HepG2 (cell line): ENCODE results near the gene PPM1H. TPM values are rescaled to one million over a fixed set of nuclear protein-coding genes. Genes with fewer than 3 reads are reported as not detected.
A peak's percentile ranks its signal among the peaks of the same experiment; 100 is the strongest.

Source experiments
- ATF7-NPFF ChIP-seq: sonication (generic); formaldehyde crosslinking; IDR thresholded peaks from 2 replicates; pipeline ENCODE4 v1.8.1; 2023; ENCODE audit warnings: mild to moderate bottlenecking, low read depth, missing genetic modification reagents, moderate library complexity
- BRCA1 ChIP-seq: sonication (generic); formaldehyde crosslinking; IDR thresholded peaks from 2 replicates; pipeline ENCODE4 v1.4.0; 2020; ENCODE audit warnings: missing genetic modification reagents
- FOXP1 ChIP-seq, 2 experiments: fragments of 450-650 bp in 1 of 2; IDR thresholded peaks; 2 replicates each; pipeline ENCODE4 v1.6.1; 2017 to 2018; ENCODE audit warnings: antibody characterized with exemption in 1 of 2
- HNRNPLL ChIP-seq: fragments of 200-400 bp; formaldehyde crosslinking; IDR thresholded peaks from 2 replicates; pipeline ENCODE4 v1.6.1; 2017; ENCODE audit warnings: mild to moderate bottlenecking, low read depth, low read length; ENCODE audit not compliant: poor library complexity, severe bottlenecking
- NR2C2 ChIP-seq: sonication (generic); formaldehyde crosslinking; IDR thresholded peaks from 2 replicates; pipeline ENCODE4 v1.4.0; 2020; ENCODE audit warnings: missing genetic modification reagents, mild to moderate bottlenecking, moderate library complexity, borderline replicate concordance
- RBAK ChIP-seq: sonication (generic); formaldehyde crosslinking; IDR thresholded peaks from 2 replicates; pipeline ENCODE4 v1.5.1; 2020; ENCODE audit warnings: mild to moderate bottlenecking, missing genetic modification reagents
- ZFP62 ChIP-seq: sonication (generic); formaldehyde crosslinking; IDR thresholded peaks from 2 replicates; pipeline ENCODE4 v1.4.0; 2020; ENCODE audit warnings: missing genetic modification reagents
- ZHX2 ChIP-seq, 2 experiments: sonication (generic) in 1 of 2; formaldehyde crosslinking in 1 of 2; IDR thresholded peaks; 2 replicates each; pipeline versions ENCODE4 v1.6.1 to v1.9.0; 2014 to 2022; ENCODE audit warnings: antibody characterized with exemption in 1 of 2, borderline replicate concordance in 1 of 2, inconsistent platforms in 1 of 2, low read depth in 1 of 2, missing genetic modification reagents in 1 of 2
- ZNF460 ChIP-seq: sonication (generic); formaldehyde crosslinking; IDR thresholded peaks from 2 replicates; pipeline ENCODE4 v1.5.1; 2020; ENCODE audit warnings: missing genetic modification reagents, mild to moderate bottlenecking, borderline replicate concordance
- ZNF646 ChIP-seq: sonication (generic); formaldehyde crosslinking; IDR thresholded peaks from 2 replicates; pipeline ENCODE4 v1.9.0; 2021; ENCODE audit warnings: mild to moderate bottlenecking, missing genetic modification reagents
- ZNF878 ChIP-seq: sonication (generic); formaldehyde crosslinking; IDR thresholded peaks from 2 replicates; pipeline ENCODE4 v1.8.1; 2023; ENCODE audit warnings: mild to moderate bottlenecking, missing genetic modification reagents, moderate library complexity
- polyA plus RNA-seq, 8 experiments: library from polyadenylated mRNA; depleted of rRNA in 3 of 8; stranded (reverse) in 7 of 8; unstranded in 1 of 8; fragments of >200 nt; fragmentation: Illumina TruSeq in 4 of 8; extraction: Trizol in 4 of 8; gene quantifications; 2 replicates each; pipeline versions ENCODE4 v1.2.1 to v1.2.3, GENCODE V29; 2011 to 2016; ENCODE audit warnings: low read depth in 4 of 8, missing spikeins in 1 of 8, mixed read lengths in 1 of 8; ENCODE audit not compliant: insufficient read depth in 1 of 8
- total RNA-seq, 5 experiments: library from RNA; depleted of rRNA; stranded (reverse); fragments of >200 nt; fragmentation: Illumina TruSeq; extraction: Trizol; gene quantifications; 2 replicates each; pipeline ENCODE4 v1.2.3, GENCODE V29; 2016; ENCODE audit warnings: low read depth in 1 of 5
- TF ChIP-seq, protein P1 (sequence below): sonication (generic); formaldehyde crosslinking; IDR thresholded peaks from 2 replicates; pipeline ENCODE4 v1.8.1; 2023; ENCODE audit warnings: mild to moderate bottlenecking, moderate library complexity, missing genetic modification reagents

Gene PPM1H
- total and polyA plus RNA-seq, 2 of the 13 experiments (the other 11 are each of a cell fraction or from before 2014, with no cell fraction given): 29.1 to 38.1 TPM

DNA sequence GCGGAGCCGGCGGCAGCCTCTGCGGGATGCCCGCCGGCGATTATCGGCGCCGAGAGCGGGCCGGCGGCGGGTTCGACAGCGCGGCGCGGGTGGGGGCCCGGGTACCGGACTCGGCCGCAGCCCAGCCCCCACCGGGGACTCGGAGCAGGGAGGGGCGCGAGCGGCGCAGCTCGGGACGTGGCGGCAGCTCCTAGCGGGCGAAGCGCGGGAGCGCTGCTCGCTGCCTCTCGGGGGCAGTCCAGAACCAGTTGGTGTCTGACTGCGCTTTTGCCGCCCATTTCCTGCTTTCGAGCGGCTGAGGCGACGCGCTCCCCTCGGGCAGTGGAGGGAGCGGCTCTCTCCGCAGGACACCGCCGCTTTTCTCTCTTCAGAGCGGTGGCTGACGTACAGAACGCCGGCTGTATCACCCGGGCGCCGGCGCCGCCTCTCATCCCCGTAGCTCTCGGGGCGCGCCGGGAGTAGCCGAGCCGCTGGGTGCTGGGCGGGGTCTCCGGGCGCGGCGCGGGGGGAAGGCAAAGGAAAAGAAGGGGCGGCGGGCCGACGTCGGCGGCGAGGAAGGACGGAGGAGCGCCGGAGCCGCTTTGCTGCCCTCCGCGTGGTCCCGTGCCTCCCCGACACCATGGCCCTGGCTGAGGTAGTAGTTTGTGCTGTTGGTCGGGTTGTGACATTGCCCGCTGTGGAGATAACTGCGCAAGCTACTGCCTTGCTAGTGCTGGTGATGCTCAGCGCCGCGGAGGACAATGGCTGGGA is 331.7 kb downstream of the PPM1H start (continued):
- no peak for TF ChIP-seq ZHX2 (IDR thresholded peaks at IDR 0.05; ENCODE audit: low read depth)
- peak; percentile 77; the same call in 1 of the 2 replicates for TF ChIP-seq ZHX2 (CRISPR knock-in tag; IDR thresholded peaks at IDR 0.05; ENCODE audit: borderline replicate concordance)
- TF ChIP-seq ZNF460 (CRISPR knock-in tag): no peak
- peak; percentile 94 for TF ChIP-seq HNRNPLL
- peak; percentile 49; the same call in 1 of the 2 replicates for TF ChIP-seq ATF7-NPFF (CRISPR knock-in tag)
- no peak for TF ChIP-seq FOXP1 (IDR thresholded peaks at IDR 0.05)
- 0 out of 2 replicates have a peak, but pooled peaks have one; percentile 6 for TF ChIP-seq FOXP1 (CRISPR knock-in tag; IDR thresholded peaks at IDR 0.05)
- TF ChIP-seq BRCA1 (CRISPR knock-in tag): peak; percentile 19; the same call in 1 of the 2 replicates
- no peak for TF ChIP-seq ZNF646 (CRISPR knock-in tag)
- no peak for TF ChIP-seq RBAK (CRISPR knock-in tag)
- TF ChIP-seq NR2C2 (CRISPR knock-in tag): no peak
- 0 out of 2 replicates have a peak, but pooled peaks have one; percentile 57 for TF ChIP-seq ZNF878 (CRISPR knock-in tag)
- TF ChIP-seq, protein P1, sequence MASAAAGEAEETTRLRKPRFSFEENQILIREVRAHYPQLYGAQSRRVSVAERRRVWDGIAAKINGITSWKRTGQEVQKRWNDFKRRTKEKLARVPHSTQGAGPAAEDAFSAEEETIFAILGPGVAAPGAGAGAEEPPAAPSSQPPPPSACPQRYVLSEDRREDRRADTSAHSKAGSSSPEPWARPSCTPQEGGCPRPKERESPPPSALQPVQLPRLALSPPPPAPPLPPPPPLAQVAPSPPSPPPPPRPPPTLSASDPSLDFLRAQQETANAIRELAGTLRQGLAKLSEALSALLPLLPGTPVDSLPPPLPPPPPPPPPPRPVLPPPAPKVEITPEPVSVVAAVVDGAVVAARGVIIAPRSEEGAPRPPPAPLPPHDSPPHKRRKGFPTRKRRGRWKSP (CRISPR knock-in tag): peak; percentile 72; the same call in 1 of the 2 replicates
- no peak for TF ChIP-seq ZFP62 (CRISPR knock-in tag)
